GM12878 (cell line): ENCODE measurements around the gene EEF1G. TPM values are rescaled to one million over a fixed set of nuclear protein-coding genes. Genes with fewer than 3 reads are reported as not detected.
"Not testable (repeated sequence)": the region's sequence is repeated elsewhere in the genome, so short reads cannot be mapped to it uniquely, and the experiment has no call there.

Experiments
- ATAC-seq: fragments of 200-7000 bp; cut with Tn5 transposase; 3 replicates; pipeline ENCODE4 v1.9.1; 2020; ENCODE audit warnings: mild to moderate bottlenecking, moderate library complexity
- BruUV-seq: library from RNA; stranded (reverse); fragments of 400-500 nt; replicated peaks from 2 replicates; lab custom pipeline; 2021; lab: Mats Ljungman, UMichigan
- CTCF ChIA-PET: fragments of 300-600 bp; sonication (Branson Sonifier 250); formaldehyde crosslinking; extraction: SDS; loops from one replicate; lab custom pipeline; 2021; ENCODE audit warnings: inconsistent platforms; lab: Yijun Ruan, JAX
- POLR2A ChIA-PET: fragments of 350-600 bp; formaldehyde crosslinking; extraction: SDS; loops from one replicate; lab custom pipeline; 2021; ENCODE audit warnings: inconsistent platforms; lab: Charles Lee
- RAD21 ChIA-PET: fragments of 300-600 bp; sonication (Branson Sonifier 250); formaldehyde crosslinking; loops from one replicate; lab custom pipeline; 2023; ENCODE audit warnings: antibody characterized with exemption; ENCODE audit not compliant: unreplicated experiment; lab: Charles Lee
- SMC1A ChIA-PET: fragments of 300-600 bp; sonication (Branson Sonifier 250); formaldehyde crosslinking; loops from one replicate; lab custom pipeline; 2023; ENCODE audit not compliant: unreplicated experiment, uncharacterized antibody; lab: Charles Lee
- DNase-seq: peaks from one replicate; pipeline ENCODE4 v3.0.0-alpha.2; 2011; ENCODE audit warnings: low read depth, low spot score
- FAIRE-seq: peaks from 3 replicates; lab custom pipeline; 2011; peaks lifted over from hg19 to GRCh38; lab: Jason Lieb, UNC
- H2AFZ ChIP-seq: 2 replicates; pipeline ENCODE4 v1.6.0; 2011; ENCODE audit warnings: low read depth, low read length, control low read depth; ENCODE audit not compliant: control insufficient read depth
- H3K27ac ChIP-seq: 2 replicates; pipeline ENCODE4 v1.5.1; 2011; ENCODE audit warnings: control low read depth; ENCODE audit not compliant: control insufficient read depth, insufficient read depth
- H3K27me3 ChIP-seq, 2 experiments: replicated peaks in 1 of 2; 2 replicates each; pipeline versions ENCODE4 v1.6.0 to v1.6.1; 2011; ENCODE audit warnings: low read length in 1 of 2; ENCODE audit not compliant: control insufficient read depth in 2 of 2, insufficient read depth in 2 of 2
- H3K36me3 ChIP-seq, 2 experiments: 2 replicates each; pipeline ENCODE4 v1.5.1; 2011; ENCODE audit warnings: low read length in 1 of 2; ENCODE audit not compliant: control insufficient read depth in 2 of 2, insufficient read depth in 2 of 2
- H3K4me1 ChIP-seq: 2 replicates; pipeline ENCODE4 v1.6.1; 2011; ENCODE audit warnings: mild to moderate bottlenecking, low read length, moderate library complexity, mixed read lengths; ENCODE audit not compliant: control insufficient read depth, insufficient read depth
- H3K4me2 ChIP-seq: 2 replicates; pipeline ENCODE4 v1.6.0; 2011; ENCODE audit warnings: control low read depth; ENCODE audit not compliant: control insufficient read depth, insufficient read depth
- H3K4me3 ChIP-seq: fragments of 200-600 bp; sonication (generic); 2 replicates; pipeline ENCODE4 v1.5.1; 2016
- H3K79me2 ChIP-seq: 2 replicates; pipeline ENCODE4 v1.6.0; 2011; ENCODE audit warnings: low read length; ENCODE audit not compliant: control insufficient read depth, insufficient read depth
- H3K9ac ChIP-seq: 2 replicates; pipeline ENCODE4 v1.8.0; 2011; ENCODE audit warnings: low read length, control low read depth, mixed read lengths; ENCODE audit not compliant: control insufficient read depth, insufficient read depth
- H3K9me3 ChIP-seq: replicated peaks from 3 replicates; pipeline ENCODE4 v1.5.1; 2011; ENCODE audit warnings: mild to moderate bottlenecking, low read length; ENCODE audit not compliant: control insufficient read depth, insufficient read depth
- H4K20me1 ChIP-seq: 2 replicates; pipeline ENCODE4 v1.6.0; 2011; ENCODE audit not compliant: control insufficient read depth, insufficient read depth
- HCFC1 ChIP-seq: fragments of 150-350 bp; IDR thresholded peaks from 2 replicates; pipeline ENCODE4 v1.6.1; 2014; ENCODE audit warnings: low read length
- ZNF217 ChIP-seq: fragments of 450-650 bp; IDR thresholded peaks from 2 replicates; pipeline ENCODE4 v1.6.1; 2017; ENCODE audit warnings: antibody characterized with exemption, mild to moderate bottlenecking
- WGBS: methylation state at CpG from one replicate; pipeline ENCODE4 v1.1.6; 2016; ENCODE audit warnings: low lambda C conversion rate; ENCODE audit not compliant: insufficient replicate concordance, insufficient coverage; ENCODE audit errors: missing lambda C conversion rate; 5-methylcytosine and 5-hydroxymethylcytosine counted together
- in situ Hi-C: fragments of 300-500 bp; cut with MboI; formaldehyde crosslinking; loops from 9 replicates; pipeline ENCODE4 v1.14.3; 2018; ENCODE audit warnings: mixed read lengths
- intact Hi-C: fragments of 100-400 bp; cut with micrococcal nuclease; formaldehyde crosslinking; loops from one replicate; pipeline ENCODE4 v1.14.2; 2022; ENCODE audit not compliant: unreplicated experiment
- polyA plus RNA-seq, 11 experiments: library from polyadenylated mRNA; depleted of rRNA in 4 of 11; unstranded in 6 of 11; stranded (reverse) in 5 of 11; fragments of >200 nt; fragmentation: Nextera tagmentation in 4 of 11; fragmentation: Illumina TruSeq in 1 of 11; extraction: Ambion mirVana in 4 of 11; extraction: Trizol in 1 of 11; gene quantifications; 1 replicate in 1 of 11; 2 replicates in 10 of 11; pipeline versions ENCODE4 v1.2.1 to v1.2.3, GENCODE V29; 2011 to 2016; ENCODE audit warnings: inconsistent platforms in 2 of 11, missing spikeins in 2 of 11, low read depth in 1 of 11
- total RNA-seq, 4 experiments: library from RNA; depleted of rRNA in 3 of 4; stranded (reverse); fragments of >200 nt in 3 of 4; fragmentation: Illumina TruSeq in 1 of 4; extraction: Trizol in 1 of 4; gene quantifications; 2 replicates each; pipeline versions ENCODE4 v1.2.1 to v1.2.3, GENCODE V29; 2013 to 2021

Gene EEF1G
- total and polyA plus RNA-seq, 10 of the 15 experiments (the other 5 are each of a cell fraction or from before 2014, with no cell fraction given) = 850 to 2,739 (median 2,277) TPM

GRCh38 chr11:62552485-62553079 lies 21.1 kb downstream of the EEF1G start:
- in situ Hi-C loops = loop anchor here (10.0 kb wide), 1 partner anchor 128 kb away; no protein-coding TSS in a partner anchor
- H3K27me3 ChIP-seq = no peaks in the 10 kb centered on the region; a peak in 1 of 4 replicates
- ATAC-seq = no peak
- peak overlapping the region; percentile 56 for H3K27ac ChIP-seq
- no peak for FAIRE-seq
- H2AFZ ChIP-seq = peak overlapping the region; percentile 33
- 0 out of 2 replicates have a peak, but pooled peaks have one; percentile 2 for TF ChIP-seq ZNF217
- no peak for TF ChIP-seq HCFC1
- TF ChIP-seq, all 136 proteins: peak for 1
- POLR2A ChIA-PET = interaction anchor here (0.5 to 11.4 kb wide), 11 partner anchors 9 to 1164 kb away, joined by 3 to 188 read pairs (median 4); partner anchors contain the start of genes AHNAK, EEF1G, MTA2 and TUT1
- Histone ChIP-seq H3K36me3 (no peaks in the 10 kb centered on the region), H3K9ac (no peak overlapping the region), H3K4me3 (no peak overlapping the region), H3K4me1 (peaks cover 70% of the 10 kb centered on the region), H3K9me3 (no peaks in the 10 kb centered on the region), H3K79me2 (no peaks in the 10 kb centered on the region), H4K20me1 (no peaks in the 10 kb centered on the region), H3K4me2 (peak overlapping the region; percentile 46)
- DNase-seq = no peak
- BruUV-seq = no TSS peak
- 63% methylated on average over 4 of the region's 4 CpGs for WGBS
- SMC1A ChIA-PET = interaction anchor here (0.7 to 11.4 kb wide), 11 partner anchors 7 to 157 kb away, joined by 3 to 212 read pairs (median 4); partner anchors contain the start of genes B3GAT3, C11orf98 and CSKMT
- intact Hi-C loops = no loop called here
- RAD21 ChIA-PET = interaction anchor here (1.2 to 13.9 kb wide), 7 partner anchors 10 to 128 kb away, joined by 3 to 313 read pairs (median 5); partner anchors contain the start of genes AHNAK, B3GAT3, C11orf98 and CSKMT
- CTCF ChIA-PET = interaction anchor here (0.6 to 4.9 kb wide), 7 partner anchors 8 to 128 kb away, joined by 3 to 52 read pairs (median 5); partner anchors contain the start of gene TUT1

GRCh38 chr11:62550478-62550877 lies 23.2 kb downstream of the EEF1G start:
- FAIRE-seq, H3K4me3 ChIP-seq, H3K9me3 ChIP-seq, H3K36me3 ChIP-seq, H3K9ac ChIP-seq, ATAC-seq, H3K27me3 ChIP-seq, H3K27ac ChIP-seq, H3K79me2 ChIP-seq, DNase-seq, intact Hi-C loops, BruUV-seq, H2AFZ ChIP-seq, H3K4me2 ChIP-seq, H4K20me1 ChIP-seq: not testable (repeated sequence)
- ChIA-PET SMC1A (interaction anchor here (0.6 to 11.4 kb wide), 4 partner anchors 8 to 126 kb away, joined by 3 to 212 read pairs (median 14); no protein-coding TSS in a partner anchor), POLR2A (interaction anchor here (1.1 to 11.4 kb wide), 5 partner anchors 8 to 123 kb away, joined by 3 to 188 read pairs (median 3); partner anchors contain the start of gene AHNAK), CTCF (interaction anchor here (0.7 to 4.9 kb wide), 6 partner anchors 8 to 156 kb away, joined by 4 to 52 read pairs (median 10); partner anchors contain the start of gene TUT1), RAD21 (interaction anchor here (0.6 to 13.9 kb wide), 6 partner anchors 7 to 126 kb away, joined by 3 to 313 read pairs (median 10); partner anchors contain the start of genes AHNAK, EEF1G and TUT1)
- in situ Hi-C loops = loop anchor here (10.0 kb wide), 1 partner anchor 126 kb away; no protein-coding TSS in a partner anchor
- WGBS = 59% methylated on average over 2 of the region's 2 CpGs
- H3K4me1 ChIP-seq = peaks cover 58% of the 10 kb centered on the region
